HuH-7 (cell line): Measurements from ENCODE around the gene TGFBI.

Source experiments
- DNase-seq: peaks from one replicate; pipeline ENCODE4 v3.0.0; 2011; ENCODE audit warnings: low spot score

Gene TGFBI

GRCh38 chr5:136094913-136095641, 66.3 kb downstream of the TGFBI start:
- DNase-seq: no peak

GRCh38 chr5:136098176-136098575, 69.4 kb downstream of the TGFBI start:
- DNase-seq: no peak

GRCh38 chr5:136099870-136100269, 71.1 kb downstream of the TGFBI start:
- no peak for DNase-seq

GRCh38 chr5:136101884-136102283, 73.1 kb downstream of the TGFBI start:
- DNase-seq: no peak

- DNase-seq: no peak
Measured at GRCh38 chr5:136103118-136103517, 74.3 kb downstream of the TGFBI start.

- no peak for DNase-seq
Measured at GRCh38 chr5:136104306-136104965, 75.6 kb downstream of the TGFBI start.

- no peak for DNase-seq
Measured at GRCh38 chr5:136106351-136107031, 77.7 kb downstream of the TGFBI start.

GRCh38 chr5:136108180-136108611, 79.4 kb downstream of the TGFBI start:
- DNase-seq: no peak

GRCh38 chr5:136108766-136109165, 80.0 kb downstream of the TGFBI start:
- no peak for DNase-seq

GRCh38 chr5:136109453-136110135, 80.8 kb downstream of the TGFBI start:
- no peak for DNase-seq
